Stimulated activated CD4-positive, alpha-beta T cell treated with anti-CD3 and anti-CD28 coated beads, Interleukin-15, amount 100 ng/mL, for 1 hour (primary cell): ENCODE results near the gene KIF15.
"Not testable (repeated sequence)": the region's sequence is repeated elsewhere in the genome, so short reads cannot be mapped to it uniquely, and the experiment has no call there.

Experiments used
- DNase-seq, 2 donors: peaks; one replicate each; pipeline ENCODE4 v3.0.0-alpha.2; 2020; ENCODE audit warnings: low read depth in 1 of 2, low spot score in 1 of 2

KIF15 gene

GRCh38 chr3:44761424-44762169 lies at the start of gene KIF15, which contains the start of gene KIAA1143:
KIF15 (plus strand) TSS chr3:44761794; CDS start chr3:44761866, 72 bp downstream.
KIAA1143 (minus strand) TSS chr3:44761619; CDS start chr3:44761602, 17 bp downstream.
- peak; percentile 93 to 98 for DNase-seq

GRCh38 chr3:44712455-44713075 lies 49.0 kb upstream of the KIF15 start, which contains the start of gene ZNF502:
ZNF502 (plus strand) TSS chr3:44712660; CDS start chr3:44720262, 7,602 bp downstream.
- DNase-seq: peak in 1 of 2 donors; percentile 52

GRCh38 chr3:44721231-44722102 lies 40.1 kb upstream of the KIF15 start:
- no peak for DNase-seq

- no peak for DNase-seq
These were observed 39.5 kb upstream of the KIF15 start for GRCh38 chr3:44722103-44722401.

GRCh38 chr3:44729384-44729910 lies 32.1 kb upstream of the KIF15 start, which contains the start of gene ZNF501:
ZNF501 (plus strand) TSS chr3:44729635; CDS start chr3:44734422, 4,787 bp downstream.
- peak; percentile 58 to 83 for DNase-seq

- no peak for DNase-seq
These were observed 26.9 kb upstream of the KIF15 start for GRCh38 chr3:44734646-44735168.

- no peak for DNase-seq
These were observed 532 bp upstream of the KIF15 start for GRCh38 chr3:44761101-44761423.

GRCh38 chr3:44762170-44762677 lies 630 bp downstream of the KIF15 start:
- DNase-seq: no peak

- no peak for DNase-seq
These were observed 1.1 kb downstream of the KIF15 start for GRCh38 chr3:44762690-44763089.

- no peak for DNase-seq
These were observed 2.7 kb downstream of the KIF15 start for GRCh38 chr3:44764248-44764647.

- DNase-seq: no peak
These were observed 10.0 kb downstream of the KIF15 start for GRCh38 chr3:44771424-44772098.

- no peak for DNase-seq
These were observed 10.5 kb downstream of the KIF15 start for GRCh38 chr3:44772099-44772442.

- DNase-seq: no peak
These were observed 21.3 kb downstream of the KIF15 start for GRCh38 chr3:44782891-44783290.

- DNase-seq: no peak
These were observed 33.6 kb downstream of the KIF15 start for GRCh38 chr3:44795197-44795596.

- no peak for DNase-seq
These were observed 40.4 kb downstream of the KIF15 start for GRCh38 chr3:44802011-44802410.

- DNase-seq: no peak
These were observed 41.7 kb downstream of the KIF15 start for GRCh38 chr3:44803298-44803697.

GRCh38 chr3:44805960-44806359 lies 44.4 kb downstream of the KIF15 start:
- DNase-seq: no peak

GRCh38 chr3:44814751-44815150 lies 53.2 kb downstream of the KIF15 start:
- no peak for DNase-seq

- DNase-seq: not testable (repeated sequence)
These were observed 54.7 kb downstream of the KIF15 start for GRCh38 chr3:44816334-44816733.

GRCh38 chr3:44821206-44821605 lies 59.6 kb downstream of the KIF15 start:
- not testable (repeated sequence) for DNase-seq
